ENCODE results near the gene CRP.
"Not testable (repeated sequence)": the region's sequence is repeated elsewhere in the genome, so short reads cannot be mapped to it uniquely, and the experiment has no call there.

CRP gene

GRCh38 chr1:159714529-159714928 lies at the start of gene CRP:
TSS of gene CRP (minus strand) at chr1:159714589. CDS start at chr1:159714485, 104 bp downstream.
- no peak for DNase-seq (ENCODE audit: low read depth in 2 of 2)

GRCh38 chr1:159763686-159764085 lies 49.3 kb upstream of the CRP start:
- DNase-seq (ENCODE audit: low read depth in 2 of 2) = no peak

- no peak for DNase-seq (ENCODE audit: low read depth in 2 of 2)
Observed at GRCh38 chr1:159756397-159756796, 42.0 kb upstream of the CRP start.

DNA sequence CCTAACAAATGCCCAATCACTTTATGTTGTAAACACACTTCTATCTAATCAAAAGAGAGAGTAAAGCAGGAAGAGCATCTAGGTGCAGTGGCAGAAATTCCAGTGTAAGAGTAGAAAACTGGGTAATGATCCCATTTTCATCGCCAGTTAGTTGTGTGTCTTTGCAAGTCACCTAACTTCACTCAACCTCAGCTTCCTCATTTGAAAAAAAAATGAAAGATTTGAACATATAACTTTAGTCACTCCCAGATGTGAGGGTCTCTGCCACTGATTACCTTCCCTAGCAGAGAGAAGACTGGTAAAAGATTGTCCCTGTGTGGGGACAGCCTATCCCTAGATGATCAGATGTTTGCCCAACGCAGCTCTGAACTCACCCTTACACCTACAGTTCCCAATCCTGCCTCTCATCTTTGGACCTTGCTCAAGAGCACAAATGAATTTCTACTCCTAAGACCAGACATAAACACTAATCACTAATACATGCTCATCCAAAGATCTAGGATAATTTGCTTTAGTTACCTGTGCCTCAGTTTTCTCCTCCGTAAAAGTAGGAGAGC lies 41.1 kb upstream of the CRP start:
- no peak for DNase-seq (ENCODE audit: low read depth in 2 of 2)

GRCh38 chr1:159753386-159753785 lies 39.0 kb upstream of the CRP start:
- DNase-seq (ENCODE audit: low read depth in 2 of 2) = no peak

DNA sequence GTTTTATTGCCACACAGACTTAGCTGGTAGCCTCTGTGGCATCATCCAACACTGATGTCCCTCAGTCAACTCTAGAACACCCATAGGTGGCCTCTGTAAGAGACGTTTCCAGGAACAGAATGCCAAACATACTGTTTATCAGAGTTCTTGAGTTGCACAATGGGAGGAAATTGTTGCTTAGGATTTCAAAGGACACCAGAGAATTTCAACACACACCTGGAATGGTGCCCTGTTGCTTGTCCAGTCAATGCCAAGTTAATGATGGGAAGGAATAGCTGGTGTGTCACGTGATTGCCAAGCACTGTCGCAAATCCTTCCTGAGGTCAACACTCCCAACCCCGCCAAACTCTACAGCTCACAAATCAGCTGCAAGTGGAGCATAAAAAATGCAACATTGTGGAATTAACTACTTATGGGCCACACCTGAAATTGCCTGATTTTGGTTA lies 37.8 kb upstream of the CRP start:
- DNase-seq (ENCODE audit: low read depth in 2 of 2) = no peak

GRCh38 chr1:159751031-159751430 lies 36.6 kb upstream of the CRP start:
- DNase-seq (ENCODE audit: low read depth in 2 of 2) = no peak

DNA sequence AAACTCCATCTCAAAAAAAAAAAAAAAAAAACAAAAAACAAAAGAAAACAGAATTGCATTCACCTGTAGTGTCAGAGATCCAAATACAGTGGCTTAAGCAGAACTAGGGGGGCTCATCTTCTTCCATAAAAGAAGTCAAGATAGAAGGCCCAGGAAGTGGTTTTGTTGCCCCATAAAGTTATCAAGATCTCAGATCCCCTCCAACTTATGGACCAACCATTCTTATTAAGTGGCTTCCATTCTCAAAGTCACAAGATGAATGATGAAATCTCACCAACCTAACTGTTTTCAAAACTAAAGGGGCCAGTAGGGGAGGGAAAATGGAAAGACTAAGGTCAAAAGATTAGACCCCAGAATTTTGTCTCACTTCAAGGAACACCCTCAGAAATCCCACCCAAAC lies 36.2 kb upstream of the CRP start:
- DNase-seq (ENCODE audit: low read depth in 2 of 2) = no peak

- DNase-seq (ENCODE audit: low read depth in 2 of 2) = no peak
Observed at GRCh38 chr1:159749630-159750029, 35.2 kb upstream of the CRP start.

DNA sequence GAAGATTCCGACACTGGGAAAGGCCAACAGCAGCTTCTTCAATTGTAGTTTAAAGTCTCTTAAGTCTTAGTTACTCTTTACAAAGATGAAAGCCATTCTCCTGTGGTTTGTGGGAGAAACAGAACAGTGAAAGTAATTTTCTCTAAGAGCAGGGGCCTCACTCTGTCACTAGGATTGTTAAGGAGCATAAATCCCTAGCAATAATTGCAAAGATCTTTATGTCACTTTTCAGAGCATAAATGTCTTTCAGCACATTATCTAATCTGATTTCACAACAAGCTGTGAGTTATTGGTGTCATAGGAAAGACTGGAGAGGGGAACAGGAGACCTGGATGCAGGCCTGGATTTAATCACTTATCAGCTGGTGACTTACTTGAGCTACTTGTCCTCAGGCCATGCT lies 34.0 kb upstream of the CRP start:
- no peak for DNase-seq (ENCODE audit: low read depth in 2 of 2)

DNA sequence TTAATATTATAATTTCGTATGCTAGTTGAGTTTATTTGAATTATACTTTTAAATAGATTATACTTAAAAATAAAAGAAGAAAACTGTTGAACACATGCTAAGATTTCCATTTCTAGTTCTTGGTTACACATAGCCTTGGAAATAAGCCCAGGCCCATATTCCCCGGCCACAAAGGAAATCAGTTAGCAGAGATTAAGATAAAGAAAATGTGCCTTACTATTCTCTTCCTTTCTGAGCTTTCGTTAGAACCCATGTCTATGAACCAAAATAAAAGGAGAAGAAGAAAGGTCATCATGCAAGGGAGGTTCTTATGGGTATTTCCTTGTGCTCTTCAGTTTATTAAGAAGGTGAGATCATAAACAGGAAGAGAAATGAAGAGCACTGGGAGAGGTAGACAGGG lies 32.3 kb upstream of the CRP start:
- no peak for DNase-seq (ENCODE audit: low read depth in 2 of 2)

DNA sequence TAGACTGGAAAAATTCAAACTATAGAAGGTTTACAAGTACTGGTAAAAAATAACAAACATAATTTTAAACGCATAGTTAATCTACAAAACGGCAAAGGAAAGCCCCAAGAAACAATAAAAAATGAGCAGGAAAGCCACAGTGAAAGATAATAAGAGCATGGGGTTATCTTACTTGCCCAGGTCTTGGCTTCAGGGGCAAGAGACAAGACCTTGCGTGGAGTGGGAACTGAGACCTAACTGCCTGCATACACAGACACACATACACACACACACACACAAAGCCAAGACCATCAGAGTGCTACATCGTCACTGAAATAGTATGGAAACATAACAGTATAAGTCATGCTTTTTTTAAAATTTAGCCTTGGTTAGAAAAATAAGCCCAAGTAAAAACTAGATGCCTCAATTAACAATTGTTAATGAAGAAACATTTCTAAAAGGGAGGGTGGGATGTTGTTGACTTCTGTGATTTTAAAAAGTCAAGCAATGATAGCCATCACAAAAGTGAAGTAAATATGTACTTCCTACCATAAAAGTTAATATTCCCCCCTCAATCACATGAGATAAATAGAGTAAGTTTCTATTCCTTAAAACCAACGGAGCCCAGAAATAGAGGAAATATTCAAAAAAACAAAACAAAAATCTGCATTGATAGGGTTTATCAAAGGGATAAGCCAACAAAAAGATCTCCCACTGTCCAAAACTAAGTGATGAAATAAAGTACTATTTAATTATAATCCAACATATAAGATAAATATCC lies 29.4 kb upstream of the CRP start:
- DNase-seq (ENCODE audit: low read depth in 2 of 2) = no peak

GRCh38 chr1:159737238-159737916 lies 23.0 kb upstream of the CRP start:
- no peak for DNase-seq (ENCODE audit: low read depth in 2 of 2)

GRCh38 chr1:159723188-159723587 lies 8.8 kb upstream of the CRP start:
- not testable (repeated sequence) for DNase-seq (ENCODE audit: low read depth in 2 of 2)

GRCh38 chr1:159719990-159720389 lies 5.6 kb upstream of the CRP start:
- DNase-seq (ENCODE audit: low read depth in 2 of 2) = no peak

GRCh38 chr1:159715855-159716254 lies 1.5 kb upstream of the CRP start:
- no peak for DNase-seq (ENCODE audit: low read depth in 2 of 2)

DNA sequence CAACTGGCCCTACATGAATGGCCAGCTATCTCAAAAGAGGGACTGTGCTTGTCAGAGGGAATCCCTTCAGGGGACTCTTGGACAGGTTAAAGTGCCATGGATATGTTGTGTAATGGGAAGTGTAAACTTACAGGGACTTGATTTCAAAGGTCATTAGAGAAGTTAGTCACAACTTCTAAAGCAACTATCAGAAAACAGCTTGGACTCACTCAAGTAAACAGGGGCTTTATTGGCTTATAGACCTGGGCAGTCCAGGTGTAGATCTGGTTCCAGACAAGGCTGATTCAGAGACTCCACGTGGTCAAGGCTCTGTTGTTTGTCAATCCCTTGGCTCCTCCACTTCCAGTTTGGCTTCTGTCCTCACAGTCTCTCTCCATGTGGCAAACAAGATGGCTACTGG lies 2.3 kb downstream of the CRP start:
- DNase-seq (ENCODE audit: low read depth in 2 of 2) = no peak

DNA sequence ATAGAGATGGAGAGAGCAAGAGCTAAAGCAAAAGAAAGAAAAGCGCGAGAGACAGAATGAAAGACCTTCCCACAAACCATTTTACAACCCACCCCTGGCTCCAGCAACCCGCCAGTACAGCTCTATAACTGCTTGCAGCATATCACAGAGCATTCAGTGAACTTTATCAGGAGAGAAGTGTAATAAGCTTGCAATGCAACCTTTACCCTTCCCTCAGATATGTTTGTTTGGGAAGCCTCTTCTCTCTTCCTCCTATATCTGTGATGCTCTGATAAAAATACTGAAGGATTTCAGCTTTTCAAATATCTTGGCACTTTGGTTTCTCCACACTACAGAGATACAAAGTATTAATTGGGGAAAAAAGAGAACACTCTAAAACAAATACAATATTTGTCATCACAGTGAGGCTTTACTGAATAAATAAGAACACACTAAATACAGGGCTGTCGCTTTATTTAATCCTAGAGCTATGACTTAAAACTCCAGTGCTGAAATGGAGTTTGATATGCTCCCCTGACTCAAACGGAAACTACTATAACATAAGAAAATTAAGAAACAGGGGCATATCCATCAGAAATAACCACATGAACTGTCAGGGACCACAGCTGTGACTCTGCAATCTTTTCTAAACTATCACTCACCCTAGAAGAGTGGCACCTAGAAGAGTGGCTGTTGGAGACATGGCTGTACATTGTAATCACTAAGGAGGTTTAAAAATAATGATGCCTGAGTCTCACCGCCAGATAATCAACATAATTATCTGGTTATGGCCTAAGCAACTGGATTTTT lies 6.7 kb downstream of the CRP start:
- DNase-seq (ENCODE audit: low read depth in 2 of 2) = no peak

GRCh38 chr1:159705904-159706256 lies 8.5 kb downstream of the CRP start:
- no peak for DNase-seq (ENCODE audit: low read depth in 2 of 2)

DNA sequence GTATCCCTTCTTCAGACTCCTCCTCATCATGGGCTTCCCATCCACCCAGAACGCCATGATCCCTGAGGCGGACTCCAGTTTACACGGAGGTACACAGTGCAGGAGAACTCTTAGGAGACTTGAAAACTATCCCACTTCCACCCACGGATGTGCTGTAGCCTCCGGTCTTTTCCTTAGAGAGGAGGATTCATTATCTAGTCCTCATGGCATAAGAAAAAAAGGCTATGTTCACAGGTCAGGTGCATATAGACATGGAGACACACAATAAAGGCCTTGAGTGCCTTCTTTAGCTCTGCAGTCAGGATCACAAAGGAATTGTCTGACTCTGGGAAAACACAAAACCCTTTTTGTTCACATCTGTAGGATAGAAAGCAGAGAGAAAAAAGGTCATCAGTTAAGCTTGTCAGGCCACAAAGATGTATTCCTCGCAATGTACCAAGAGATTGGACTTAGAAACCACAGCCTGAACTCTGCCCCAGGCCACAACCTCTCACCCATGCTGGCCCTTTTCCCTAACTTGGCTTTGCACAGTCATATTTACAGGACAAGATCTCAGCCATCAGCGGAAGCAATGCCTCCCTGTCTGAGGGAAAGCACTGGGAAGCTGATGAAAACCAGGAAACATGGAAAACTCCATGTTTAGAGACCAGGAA lies 9.0 kb downstream of the CRP start:
- no peak for DNase-seq (ENCODE audit: low read depth in 2 of 2)

DNA sequence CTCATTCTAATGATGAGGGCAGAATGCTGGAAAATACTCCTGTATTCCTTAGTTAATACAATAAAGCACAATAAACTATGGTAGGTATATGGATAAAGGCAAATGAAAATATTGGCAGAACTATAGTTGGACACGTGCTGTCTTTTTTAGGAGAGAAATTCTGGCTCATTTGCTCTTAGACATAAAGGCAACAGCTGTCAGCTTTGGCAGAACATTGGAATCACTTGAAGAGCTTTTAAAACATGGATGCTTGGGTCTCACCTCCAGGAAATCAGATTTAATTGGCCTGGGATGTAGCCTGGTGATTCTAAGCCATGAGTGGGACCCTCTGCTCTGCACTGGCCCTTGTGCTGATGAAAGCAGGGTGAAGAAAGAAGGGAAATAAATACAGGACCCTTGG lies 9.9 kb downstream of the CRP start:
- no peak for DNase-seq (ENCODE audit: low read depth in 2 of 2)

GRCh38 chr1:159700312-159700711 lies 14.1 kb downstream of the CRP start:
- no peak for DNase-seq (ENCODE audit: low read depth in 2 of 2)
